ENCODE data around the gene ZNF407.

Gene ZNF407

GRCh38 chr18:74626049-74626874 lies 28.6 kb downstream of the ZNF407 start:
- DNase-seq (ENCODE audit: low spot score) = no peak

- DNase-seq (ENCODE audit: low spot score) = no peak
These were observed 33.1 kb downstream of the ZNF407 start for GRCh38 chr18:74630804-74631203.

GRCh38 chr18:74631212-74631611 lies 33.5 kb downstream of the ZNF407 start:
- no peak for DNase-seq (ENCODE audit: low spot score)

GRCh38 chr18:74631623-74632350 lies 34.1 kb downstream of the ZNF407 start:
- no peak for DNase-seq (ENCODE audit: low spot score)

- no peak for DNase-seq (ENCODE audit: low spot score)
These were observed 34.6 kb downstream of the ZNF407 start for GRCh38 chr18:74632351-74632679.

- DNase-seq (ENCODE audit: low spot score) = no peak
These were observed 35.2 kb downstream of the ZNF407 start for GRCh38 chr18:74632856-74633255.

- DNase-seq (ENCODE audit: low spot score) = no peak
These were observed 36.1 kb downstream of the ZNF407 start for GRCh38 chr18:74633652-74634352.

- no peak for DNase-seq (ENCODE audit: low spot score)
These were observed 37.7 kb downstream of the ZNF407 start for GRCh38 chr18:74635224-74635975.

GRCh38 chr18:74637070-74637469 lies 39.4 kb downstream of the ZNF407 start:
- DNase-seq (ENCODE audit: low spot score) = no peak

- DNase-seq (ENCODE audit: low spot score) = no peak
These were observed 40.5 kb downstream of the ZNF407 start for GRCh38 chr18:74638210-74638609.

GRCh38 chr18:74644713-74645112 lies 47.0 kb downstream of the ZNF407 start:
- no peak for DNase-seq (ENCODE audit: low spot score)

GRCh38 chr18:74645679-74646078 lies 48.0 kb downstream of the ZNF407 start:
- DNase-seq (ENCODE audit: low spot score) = no peak

- no peak for DNase-seq (ENCODE audit: low spot score)
These were observed 53.9 kb downstream of the ZNF407 start for GRCh38 chr18:74651327-74652128.

GRCh38 chr18:74652392-74652988 lies 54.8 kb downstream of the ZNF407 start:
- peak; percentile 44 for DNase-seq (ENCODE audit: low spot score)

GRCh38 chr18:74654638-74655037 lies 57.0 kb downstream of the ZNF407 start:
- DNase-seq (ENCODE audit: low spot score) = peak; percentile 9

GRCh38 chr18:74661008-74661407 lies 63.3 kb downstream of the ZNF407 start:
- no peak for DNase-seq (ENCODE audit: low spot score)

GRCh38 chr18:74661691-74662090 lies 64.0 kb downstream of the ZNF407 start:
- no peak for DNase-seq (ENCODE audit: low spot score)

GRCh38 chr18:74662622-74663021 lies 65.0 kb downstream of the ZNF407 start:
- DNase-seq (ENCODE audit: low spot score) = no peak

- DNase-seq (ENCODE audit: low spot score) = no peak
These were observed 67.7 kb downstream of the ZNF407 start for GRCh38 chr18:74665346-74665745.

- no peak for DNase-seq (ENCODE audit: low spot score)
These were observed 68.2 kb downstream of the ZNF407 start for GRCh38 chr18:74665905-74666304.
